Measurements from ENCODE around the gene ATP2C2. TPM values are rescaled to one million over a fixed set of nuclear protein-coding genes. Genes with fewer than 3 reads are reported as not detected.

ATP2C2 gene
- polyA plus RNA-seq, 1 of the 3 experiments (the other 2 are of a cell fraction): 0.33 TPM

- TF ChIP-seq ZBTB33 (IDR thresholded peaks at IDR 0.05; ENCODE audit: borderline replicate concordance, low read depth): no peak
- no peak for TF ChIP-seq USF2 (IDR thresholded peaks at IDR 0.05; ENCODE audit: borderline replicate concordance, low read depth, low read length)
- no peak for TF ChIP-seq NRF1 (IDR thresholded peaks at IDR 0.05; ENCODE audit: low read depth, low read length)
- TF ChIP-seq EP300 (IDR thresholded peaks at IDR 0.05; ENCODE audit: borderline replicate concordance in 1 of 2, low read depth in 1 of 2, low read length in 1 of 2): no peak
- no peak for TF ChIP-seq YY1 (IDR thresholded peaks at IDR 0.05; ENCODE audit: low read depth)
- no peak for TF ChIP-seq FOSL2 (IDR thresholded peaks at IDR 0.05; ENCODE audit: borderline replicate concordance, low read depth)
- TF ChIP-seq MEF2A (IDR thresholded peaks at IDR 0.05; ENCODE audit: borderline replicate concordance, low read depth): no peak
- no peak for TF ChIP-seq POLR2AphosphoS5 (IDR thresholded peaks at IDR 0.05; ENCODE audit: low read depth, low read length)
- no peak for TF ChIP-seq TCF12 (IDR thresholded peaks at IDR 0.05)
Observed at GRCh38 chr16:84356591-84357116, 11.7 kb upstream of the ATP2C2 start (continued).

GRCh38 chr16:84357191-84357651 lies 11.1 kb upstream of the ATP2C2 start:
- CTCF ChIA-PET: interaction anchor here (1.0 kb wide), 1 partner anchor 9 kb away, joined by 3 read pairs; no protein-coding TSS in a partner anchor
- TF ChIP-seq FOXM1 (IDR thresholded peaks at IDR 0.05; ENCODE audit: low read depth) (no peak), TEAD4 (IDR thresholded peaks at IDR 0.05; ENCODE audit: borderline replicate concordance, insufficient read depth) (no peak)
- Histone ChIP-seq H3K79me2 (ENCODE audit: insufficient read depth) (no peaks in the 10 kb centered on the region), H3K4me2 (no peak overlapping the region), H3K27ac (ENCODE audit: low read depth in 2 of 2, low read length in 1 of 2) (no peak overlapping the region), H3K36me3 (replicated peaks in 1 of 2; ENCODE audit: control insufficient read depth in 1 of 2, insufficient read depth in 2 of 2, low read length in 1 of 2) (no peaks in the 10 kb centered on the region), H2AFZ (ENCODE audit: low read depth) (no peak overlapping the region), H3K9me2 (no peaks in the 10 kb centered on the region), H3K9ac (no peak overlapping the region), H3F3A (replicated peaks; ENCODE audit: insufficient read depth) (no peaks in the 10 kb centered on the region), H3K4me3 (ENCODE audit: low read depth in 2 of 2, low read length in 1 of 2) (no peak overlapping the region), H3K4me1 (ENCODE audit: control insufficient read depth in 1 of 2, insufficient read depth in 2 of 2, low read depth in 1 of 2, low read length in 1 of 2) (no peaks in the 10 kb centered on the region), H4K20me1 (ENCODE audit: insufficient read depth) (no peaks in the 10 kb centered on the region), H3K9me3 (no peaks in the 10 kb centered on the region), H3K27me3 (ENCODE audit: insufficient read depth) (peaks cover 23% of the 10 kb centered on the region; the same call in 1 of the 2 replicates)
- DNase-seq: no peak
- POLR2A ChIA-PET: no interaction called here
- 34% methylated on average over 9 of the region's 9 CpGs for WGBS (ENCODE audit: low lambda C conversion rate)

- POLR2A ChIA-PET: no interaction called here
- peaks cover 23% of the 10 kb centered on the region; the same call in 1 of the 2 replicates for H3K27me3 ChIP-seq (ENCODE audit: insufficient read depth)
- no peaks in the 10 kb centered on the region for H4K20me1 ChIP-seq (ENCODE audit: insufficient read depth)
- H3K27ac ChIP-seq (ENCODE audit: low read depth in 2 of 2, low read length in 1 of 2): no peak overlapping the region
- no peak overlapping the region for H3K9ac ChIP-seq
- H3K4me2 ChIP-seq: no peak overlapping the region
- H3K9me2 ChIP-seq: no peaks in the 10 kb centered on the region
- WGBS (ENCODE audit: low lambda C conversion rate): 57% methylated on average over 14 of the region's 14 CpGs
- H3F3A ChIP-seq (replicated peaks; ENCODE audit: insufficient read depth): no peaks in the 10 kb centered on the region
- CTCF ChIA-PET: no interaction called here
- H3K4me3 ChIP-seq (ENCODE audit: low read depth in 2 of 2, low read length in 1 of 2): no peak overlapping the region
- DNase-seq: no peak
- H3K4me1 ChIP-seq (ENCODE audit: control insufficient read depth in 1 of 2, insufficient read depth in 2 of 2, low read depth in 1 of 2, low read length in 1 of 2): no peaks in the 10 kb centered on the region
- H3K36me3 ChIP-seq (replicated peaks in 1 of 2; ENCODE audit: control insufficient read depth in 1 of 2, insufficient read depth in 2 of 2, low read length in 1 of 2): no peaks in the 10 kb centered on the region
- no peak overlapping the region for H2AFZ ChIP-seq (ENCODE audit: low read depth)
- H3K79me2 ChIP-seq (ENCODE audit: insufficient read depth): no peaks in the 10 kb centered on the region
- H3K9me3 ChIP-seq: no peaks in the 10 kb centered on the region
- TF ChIP-seq TCF12 (IDR thresholded peaks at IDR 0.05) (no peak), RFX5 (IDR thresholded peaks at IDR 0.05; ENCODE audit: low read length) (no peak), GABPA (IDR thresholded peaks at IDR 0.05; ENCODE audit: low read depth) (no peak), IRF3 (IDR thresholded peaks at IDR 0.05; ENCODE audit: low read depth, low read length) (no peak), ZBTB33 (IDR thresholded peaks at IDR 0.05; ENCODE audit: borderline replicate concordance, low read depth) (no peak), MEF2A (IDR thresholded peaks at IDR 0.05; ENCODE audit: borderline replicate concordance, low read depth) (no peak), RAD21 (IDR thresholded peaks at IDR 0.05; ENCODE audit: low read length) (no peak), NRF1 (IDR thresholded peaks at IDR 0.05; ENCODE audit: low read depth, low read length) (no peak), YY1 (IDR thresholded peaks at IDR 0.05; ENCODE audit: low read depth) (no peak), NFIC (IDR thresholded peaks at IDR 0.05; ENCODE audit: borderline replicate concordance) (no peak), SMC3 (IDR thresholded peaks at IDR 0.05; ENCODE audit: low read depth, low read length) (no peak), USF2 (IDR thresholded peaks at IDR 0.05; ENCODE audit: borderline replicate concordance, low read depth, low read length) (no peak)
Observed at GRCh38 chr16:84358601-84359295, 9.6 kb upstream of the ATP2C2 start.

Measured in SK-N-SH (cell line).